SKM-1 treated with dmso at 0.1 percent for 144 hours (cell line): Measurements from ENCODE around the gene DCX.
"Not testable (repeated sequence)": the region's sequence is repeated elsewhere in the genome, so short reads cannot be mapped to it uniquely, and the experiment has no call there.

Experiments
- DNase-seq: peaks from one replicate; lab custom pipeline; 2025; ENCODE audit not compliant: unreplicated experiment; lab: John Stamatoyannopoulos, UW

Gene DCX

DNA sequence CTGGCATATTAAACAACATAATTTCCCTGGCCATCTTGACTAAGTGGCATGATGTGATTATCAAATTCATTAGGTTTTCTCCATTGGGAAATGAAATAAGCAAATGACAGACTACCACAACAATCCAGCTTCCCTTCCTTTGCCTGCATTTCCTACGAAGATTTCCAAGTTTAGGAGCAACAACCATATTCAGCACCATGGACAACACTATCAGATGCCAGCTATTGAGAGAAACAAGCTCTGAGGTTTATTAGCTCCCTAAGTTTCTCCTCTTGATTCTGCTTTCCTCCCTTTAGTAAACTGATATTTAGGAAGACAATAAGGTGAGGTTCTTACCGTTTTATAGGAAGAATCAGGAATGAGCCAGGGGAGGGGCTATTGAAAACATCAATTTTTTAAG, 36.2 kb downstream of the DCX start:
- DNase-seq: no peak

DNA sequence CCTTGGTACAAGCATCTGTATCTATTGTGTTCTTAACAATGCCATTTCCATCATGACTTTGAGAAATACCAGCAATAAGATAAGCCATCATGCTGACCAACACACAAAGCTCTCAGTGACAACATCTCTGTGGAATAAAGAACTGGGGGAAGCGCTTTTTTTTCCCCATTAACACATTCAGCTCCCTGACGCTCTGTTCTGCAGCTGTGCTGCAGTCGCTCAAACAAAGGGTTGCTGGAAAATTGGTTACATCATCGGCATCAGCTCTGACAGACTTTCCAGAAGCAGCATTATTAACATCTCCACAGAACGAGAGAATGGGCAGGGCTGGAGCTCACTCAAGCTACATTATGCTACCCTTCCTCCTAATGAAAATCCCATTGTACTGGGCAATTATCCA, 39.9 kb downstream of the DCX start:
- no peak for DNase-seq

DNA sequence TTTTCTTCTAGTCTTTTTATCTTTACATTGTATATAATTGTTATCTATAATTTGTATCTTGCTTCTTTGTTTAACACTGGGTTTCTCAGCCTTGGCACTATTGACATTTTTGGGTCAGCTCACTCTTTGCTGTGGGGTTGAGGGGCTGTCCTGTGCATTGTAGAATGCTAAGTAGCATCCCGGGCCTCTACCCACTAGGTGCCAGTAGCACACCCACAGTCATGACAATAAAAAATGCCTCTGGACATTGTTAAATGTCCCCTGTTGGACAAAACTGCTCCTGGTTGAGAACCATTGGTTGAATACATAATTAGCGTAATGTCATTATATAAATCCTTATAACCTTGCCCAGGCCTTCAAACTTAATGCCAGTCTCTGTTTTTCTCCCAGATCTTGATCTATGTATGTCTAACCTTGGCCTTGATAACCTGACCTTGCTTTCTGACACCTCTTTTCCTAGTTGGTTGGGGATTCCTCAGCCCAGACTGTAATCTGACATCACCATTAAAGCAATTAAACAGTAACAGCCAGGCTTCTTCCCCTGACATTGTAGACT, 46.1 kb downstream of the DCX start:
- DNase-seq: no peak

DNA sequence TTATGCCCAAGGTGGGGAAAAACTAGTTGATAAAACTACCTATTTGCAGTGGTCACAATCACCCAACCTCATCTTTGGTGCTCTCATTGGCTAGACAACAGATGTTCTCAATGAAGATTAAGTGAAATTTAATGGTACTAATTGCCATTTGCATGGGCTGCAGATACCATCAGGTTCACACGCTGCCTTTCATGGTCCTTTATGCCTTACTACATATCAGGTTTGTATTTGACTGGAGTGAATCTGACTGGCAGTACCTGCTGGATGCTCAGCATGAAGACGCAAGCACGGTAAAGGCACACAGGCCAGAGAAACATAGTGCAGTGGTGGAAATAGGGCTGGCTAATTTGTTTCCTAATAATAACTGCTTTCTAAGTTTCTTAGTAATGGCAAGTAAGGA, 48.3 kb downstream of the DCX start:
- no peak for DNase-seq

DNA sequence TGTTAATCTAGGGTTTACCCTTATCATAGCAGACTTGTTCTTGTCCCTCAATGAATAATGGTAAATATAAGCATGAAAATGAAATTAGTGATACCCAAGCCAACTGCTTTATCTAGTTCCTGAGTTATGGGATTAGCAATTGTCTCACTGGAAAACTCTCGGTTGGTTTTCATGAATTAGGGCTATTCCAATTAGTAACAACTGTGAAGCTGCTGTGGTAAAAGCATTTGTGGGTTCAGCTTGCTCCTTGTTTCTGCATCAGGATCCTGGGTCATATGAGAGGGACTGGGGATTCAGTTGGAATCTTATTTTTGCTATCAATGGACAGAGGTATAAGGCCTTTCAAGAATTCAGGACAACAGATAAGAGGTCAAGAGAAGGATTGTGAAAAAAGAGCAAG, 50.2 kb downstream of the DCX start:
- no peak for DNase-seq

DNA sequence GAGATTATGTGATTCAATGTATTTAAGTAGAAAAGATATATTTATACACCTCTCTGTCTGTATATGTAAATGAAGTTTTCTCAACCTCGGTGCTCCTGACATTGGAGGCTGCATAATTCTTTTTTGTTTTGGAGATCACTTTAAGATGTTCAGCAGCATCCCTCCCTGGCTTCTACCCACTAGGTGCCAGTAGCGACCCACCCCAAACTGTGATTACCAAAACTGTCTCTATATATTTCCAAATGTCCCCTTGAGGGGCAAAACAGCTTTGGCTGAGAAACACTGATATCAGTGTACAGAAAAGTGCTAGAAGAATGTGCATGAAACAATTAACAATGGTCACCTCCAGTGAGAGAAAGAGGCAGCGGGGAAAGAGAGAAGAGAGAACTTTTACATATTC, 51.2 kb downstream of the DCX start:
- DNase-seq: no peak

DNA sequence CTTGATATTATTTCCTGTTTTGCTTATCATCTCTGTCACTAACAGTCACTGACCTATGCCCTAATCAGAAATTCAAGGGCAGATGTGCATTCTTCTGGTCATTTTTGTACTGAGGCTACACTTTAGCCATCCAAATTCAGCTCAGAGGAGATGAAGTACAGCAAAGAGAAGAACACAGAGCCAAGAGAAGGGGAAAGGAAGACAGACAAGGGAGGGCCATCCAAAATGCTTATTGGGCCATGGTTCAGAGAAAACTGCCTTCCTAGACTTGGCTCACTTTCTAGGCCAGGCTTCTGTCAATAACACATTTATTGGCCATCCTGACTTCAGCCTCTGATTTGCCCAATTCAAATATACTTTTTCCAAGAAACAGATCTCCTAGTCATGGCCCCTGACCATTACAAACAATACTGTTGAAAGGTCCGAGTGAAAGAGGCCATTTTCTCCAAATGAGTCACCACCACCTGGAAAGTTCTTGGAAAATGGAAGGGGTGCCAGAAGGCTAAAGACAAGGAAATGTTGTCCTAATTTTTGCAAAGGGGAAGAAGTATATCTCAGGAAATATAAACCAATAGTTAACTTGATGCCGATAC, 56.4 kb downstream of the DCX start:
- DNase-seq: no peak

DNA sequence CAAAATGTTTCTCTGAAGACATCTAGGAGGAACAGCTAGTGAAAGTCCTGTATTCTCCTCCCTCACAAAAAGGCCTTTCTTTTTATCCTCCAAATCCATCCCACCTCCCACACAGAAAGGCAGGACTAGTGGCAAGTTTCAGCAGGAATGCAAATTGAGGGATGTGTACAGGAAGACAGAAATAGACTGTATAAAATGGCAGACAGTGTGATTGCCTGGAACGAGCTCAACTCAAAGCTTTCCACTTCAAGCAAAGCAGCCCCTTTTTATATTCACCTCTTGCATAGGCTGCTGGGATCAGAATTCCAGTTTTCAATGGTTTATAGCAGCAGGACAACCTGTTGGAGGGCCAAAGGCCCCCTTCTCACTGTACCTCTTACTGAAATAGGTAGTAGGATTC, 57.5 kb downstream of the DCX start:
- DNase-seq: no peak

DNA sequence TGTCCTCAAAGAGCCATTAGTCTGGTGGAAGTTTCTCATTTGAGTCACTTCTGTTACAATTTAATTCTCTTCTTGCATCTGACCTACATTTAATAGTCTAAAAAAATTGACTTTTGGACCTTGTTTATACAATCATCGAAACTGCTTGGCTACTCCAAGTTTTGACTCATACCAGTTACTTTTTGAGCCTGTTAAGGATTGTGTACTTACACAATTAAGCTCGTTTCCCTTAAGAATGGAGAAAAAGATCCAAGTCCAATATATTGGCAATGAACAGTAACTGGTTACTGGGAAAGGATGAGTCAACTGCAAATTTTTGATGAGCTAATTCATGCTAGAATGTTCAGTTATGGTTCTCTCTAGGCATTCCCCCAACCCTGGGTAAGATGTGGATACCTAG, 58.2 kb downstream of the DCX start:
- DNase-seq: no peak

DNA sequence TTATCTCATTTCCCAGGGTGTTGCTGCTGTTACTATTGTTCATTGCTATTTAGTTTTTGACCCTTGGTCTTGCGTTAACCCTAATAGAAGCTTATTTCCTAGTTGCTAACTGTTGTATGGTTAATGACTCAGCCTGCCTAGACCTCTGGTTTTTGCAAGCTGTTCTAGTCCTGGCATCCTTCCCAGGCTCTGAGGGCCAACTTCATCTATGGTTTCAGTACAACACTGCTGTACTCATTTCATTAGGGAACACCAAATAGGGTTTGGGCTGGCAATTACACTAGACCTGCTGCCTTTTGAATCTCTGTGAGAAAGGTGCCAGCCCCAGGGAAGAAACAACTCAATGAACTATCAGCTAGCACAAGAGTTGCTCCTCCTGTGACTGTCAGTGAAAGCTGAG, 59.6 kb downstream of the DCX start:
- DNase-seq: no peak

DNA sequence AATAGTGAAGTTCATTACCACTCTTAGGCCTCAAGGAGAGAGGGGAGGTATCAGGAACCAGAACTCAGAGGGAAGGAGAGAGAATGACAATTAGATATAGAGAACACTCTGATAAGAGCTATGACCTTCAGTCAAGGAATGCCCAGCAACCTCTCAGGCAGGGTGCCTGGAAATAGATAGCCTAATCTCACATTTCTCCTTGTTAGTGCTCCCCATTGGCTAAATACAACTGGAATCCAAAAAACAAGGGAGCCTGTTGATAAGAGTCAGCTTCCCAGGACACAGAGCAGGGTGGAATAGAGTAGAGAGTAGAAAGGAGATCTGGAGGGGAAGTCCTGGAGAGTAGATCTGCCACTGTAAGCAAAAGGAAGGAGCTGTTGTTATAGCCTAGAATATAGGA, 62.1 kb downstream of the DCX start:
- no peak for DNase-seq

DNA sequence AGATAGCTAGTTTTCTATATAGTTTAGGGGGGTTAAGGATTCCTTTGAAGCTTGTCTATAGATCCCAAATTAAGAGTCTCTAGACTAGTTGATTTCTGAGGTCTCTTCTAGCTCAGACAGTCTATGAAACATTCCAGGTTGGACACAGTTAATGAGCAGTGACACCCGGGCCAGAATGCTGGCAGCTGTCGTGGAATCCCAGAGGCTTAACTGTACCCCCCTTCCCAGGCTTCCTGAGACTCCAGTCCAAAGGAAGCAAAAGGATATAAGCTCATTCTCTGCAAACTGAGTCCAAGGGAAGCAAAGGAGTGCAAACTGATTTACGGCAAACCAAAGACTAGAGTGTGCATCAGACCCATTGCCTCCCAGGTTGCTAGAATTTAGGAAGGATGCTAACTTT, 62.9 kb downstream of the DCX start:
- no peak for DNase-seq

DNA sequence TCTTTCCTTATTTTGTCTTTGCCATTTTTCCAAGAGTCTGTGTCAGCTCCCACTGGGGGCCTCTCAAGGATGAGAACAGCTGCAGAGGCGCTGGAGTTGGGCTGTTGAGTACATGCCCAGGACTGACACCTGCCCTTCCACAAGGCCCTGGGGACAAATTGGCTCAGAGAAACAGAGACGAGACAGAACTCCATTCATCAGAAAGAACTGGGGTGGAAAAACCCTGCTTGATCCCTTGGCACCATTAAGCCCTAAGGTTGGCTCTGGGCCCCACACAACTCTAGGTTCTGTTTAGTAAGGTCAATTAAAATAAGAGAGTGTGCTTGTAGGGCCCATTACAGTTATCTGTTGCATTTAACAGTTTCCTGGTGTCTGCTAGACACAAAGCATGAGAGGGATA, 63.6 kb downstream of the DCX start:
- DNase-seq: no peak

DNA sequence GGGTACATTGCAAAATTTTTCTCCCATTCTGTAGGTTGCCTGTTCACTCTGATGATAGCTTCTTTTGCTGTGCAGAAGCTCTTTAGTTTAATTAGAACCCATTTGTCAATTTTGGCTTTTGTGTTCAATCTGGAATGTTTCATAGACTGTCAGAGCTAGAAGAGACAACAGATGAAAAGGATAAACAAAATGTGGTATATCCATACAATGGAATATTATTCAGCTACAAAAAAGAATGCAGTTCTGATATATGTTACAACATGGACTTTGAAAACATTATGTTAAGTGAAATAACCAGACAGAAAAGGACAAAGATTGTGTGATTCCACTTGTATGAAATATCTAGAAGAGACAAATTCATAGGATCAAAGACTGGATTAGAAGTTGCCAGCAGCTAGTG, 65.8 kb downstream of the DCX start:
- DNase-seq: not testable (repeated sequence)

DNA sequence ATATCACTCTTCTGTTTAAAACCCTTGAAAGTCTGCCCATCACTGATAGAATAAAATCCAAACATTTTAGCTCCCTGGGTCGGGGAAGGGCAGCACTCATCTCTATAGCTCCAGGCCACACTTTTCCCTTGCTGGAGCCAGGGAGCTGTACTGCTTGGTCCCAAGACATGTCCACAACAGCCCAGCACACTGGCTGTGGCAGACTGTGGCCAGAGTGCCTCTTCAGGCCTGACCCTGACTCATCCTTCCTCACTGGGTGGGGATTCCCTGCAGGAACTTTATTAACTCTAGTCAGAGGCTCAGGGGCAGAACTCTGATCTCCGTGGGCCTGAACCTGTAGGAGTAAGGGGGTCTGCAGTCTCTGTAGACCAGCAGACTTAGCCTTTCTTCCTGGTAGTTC, 71.9 kb downstream of the DCX start:
- DNase-seq: no peak

DNA sequence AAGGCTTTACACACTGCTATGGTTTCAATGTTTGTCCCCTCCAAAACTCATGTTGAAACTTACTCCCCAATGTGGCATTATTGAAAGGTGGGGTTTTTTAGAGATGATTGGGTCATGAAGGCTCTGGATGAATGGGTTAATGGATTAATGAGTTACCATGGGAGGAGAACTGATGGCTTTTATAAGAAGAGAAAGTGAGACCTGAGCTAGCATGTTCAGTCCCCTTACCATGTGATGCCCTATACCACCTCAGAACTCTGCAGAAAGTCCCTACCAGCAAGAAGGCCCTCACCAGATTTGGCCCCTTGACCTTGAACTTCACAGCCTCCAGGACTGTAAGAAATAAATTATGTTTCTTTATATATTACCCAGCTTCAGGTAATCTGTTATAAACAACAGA, 72.8 kb downstream of the DCX start:
- no peak for DNase-seq

DNA sequence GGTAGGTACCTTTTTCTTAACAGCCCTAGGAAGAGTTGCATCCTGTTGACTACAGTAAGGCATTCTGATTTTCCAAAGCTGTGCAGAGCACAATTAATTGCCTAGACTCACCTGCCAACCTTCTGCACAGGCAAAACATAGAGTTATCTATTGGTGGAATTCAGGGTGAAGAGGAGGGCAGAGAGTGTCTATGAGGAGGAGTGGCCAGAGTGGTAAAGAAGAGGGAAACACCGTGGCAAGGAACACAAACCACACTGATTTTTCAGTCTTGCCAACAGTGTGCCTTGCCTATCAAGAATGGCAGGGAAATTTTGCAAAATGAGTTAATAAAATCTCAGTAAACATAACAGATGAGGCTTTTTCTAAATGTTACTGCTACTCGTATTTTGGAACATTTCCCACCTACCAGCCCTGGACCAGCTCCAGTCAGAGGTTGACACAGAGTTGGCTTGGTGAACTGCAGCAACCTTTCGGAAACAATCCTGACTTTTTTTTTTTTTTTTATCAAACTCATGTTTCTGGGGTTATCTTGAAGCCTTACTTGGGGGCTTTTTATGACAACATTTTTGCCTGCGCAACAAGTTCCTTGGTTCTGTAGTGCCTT, 73.8 kb downstream of the DCX start:
- no peak for DNase-seq

DNA sequence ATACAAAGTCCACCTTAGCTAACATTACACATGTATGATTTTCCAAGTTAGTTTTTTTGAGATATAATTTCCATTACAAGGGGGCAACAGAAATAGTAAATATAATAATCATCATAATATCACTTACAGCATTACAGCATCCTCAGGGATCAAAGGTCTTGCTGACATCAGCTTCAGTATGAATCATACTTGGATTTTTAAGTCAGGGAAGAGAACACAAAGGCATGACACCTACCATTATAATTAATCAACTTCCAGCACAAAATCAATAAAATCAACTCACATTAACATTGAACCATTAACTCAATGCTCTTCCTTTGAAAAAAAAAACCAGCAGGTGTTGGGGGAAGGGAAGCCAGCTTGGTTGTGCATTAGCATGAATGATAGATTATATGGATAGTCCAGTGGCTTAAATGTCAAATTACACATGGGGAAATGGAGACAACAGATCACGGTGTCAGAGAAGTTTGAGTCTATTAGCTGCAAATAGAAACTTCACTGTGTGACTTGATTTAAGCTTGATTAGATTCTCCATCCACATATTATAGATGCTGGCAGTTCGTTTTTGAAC, 74.8 kb downstream of the DCX start:
- no peak for DNase-seq

DNA sequence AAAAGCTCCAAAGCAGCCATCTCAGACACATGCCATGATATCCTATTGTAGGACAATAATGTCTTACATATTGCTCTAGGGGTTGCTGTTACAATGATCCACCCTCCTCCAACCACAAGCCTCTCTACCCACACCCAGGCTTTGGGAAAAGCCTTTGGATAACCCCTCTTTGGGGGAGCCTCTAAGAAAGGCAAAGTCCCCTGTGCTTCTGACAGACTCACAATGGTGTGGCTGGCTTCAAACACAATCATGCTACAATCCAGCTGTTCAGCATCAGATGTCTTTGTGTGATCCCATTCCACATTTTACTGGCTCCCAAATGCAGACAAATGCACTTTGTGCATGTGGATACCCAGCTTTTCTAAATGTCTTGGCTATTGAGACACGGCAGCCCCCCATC, 75.9 kb downstream of the DCX start:
- DNase-seq: no peak

DNA sequence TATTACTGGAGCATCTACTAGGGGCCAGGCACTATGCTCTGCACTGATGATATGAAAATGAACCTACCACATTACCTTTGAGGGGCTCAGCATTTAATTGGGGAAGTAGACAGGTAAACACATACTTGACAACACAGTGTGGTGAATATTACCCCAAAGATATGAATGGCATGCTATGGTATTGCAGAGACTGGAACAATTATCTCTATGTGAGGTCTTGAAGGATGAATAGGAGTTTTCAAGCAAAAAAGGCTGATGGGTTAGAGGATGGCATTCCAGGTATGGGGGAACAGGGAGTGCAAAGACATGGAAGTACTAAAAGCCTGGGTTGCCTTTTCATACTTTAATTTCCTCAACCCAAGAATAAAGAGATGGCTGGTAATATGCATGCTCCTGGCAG, 82.6 kb downstream of the DCX start:
- no peak for DNase-seq

DNA sequence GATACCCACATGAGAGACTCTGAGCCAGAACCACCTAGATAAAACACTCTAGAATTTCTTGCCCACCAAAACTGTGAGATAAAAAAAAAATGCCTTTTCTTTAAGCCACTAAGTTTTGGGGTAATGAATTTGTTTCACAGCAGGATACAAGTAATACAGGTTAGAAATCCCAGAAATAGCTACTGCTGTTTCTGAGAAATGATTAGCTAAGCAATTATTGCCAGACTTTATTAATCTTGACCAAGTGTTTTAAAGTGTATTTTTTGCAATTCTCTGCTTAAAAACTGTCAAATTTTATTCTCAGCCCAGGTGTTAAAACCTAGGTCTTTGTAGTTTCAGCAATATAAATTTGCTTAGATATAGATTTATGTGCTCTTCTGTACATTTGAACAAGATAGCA, 83.1 kb downstream of the DCX start:
- no peak for DNase-seq

DNA sequence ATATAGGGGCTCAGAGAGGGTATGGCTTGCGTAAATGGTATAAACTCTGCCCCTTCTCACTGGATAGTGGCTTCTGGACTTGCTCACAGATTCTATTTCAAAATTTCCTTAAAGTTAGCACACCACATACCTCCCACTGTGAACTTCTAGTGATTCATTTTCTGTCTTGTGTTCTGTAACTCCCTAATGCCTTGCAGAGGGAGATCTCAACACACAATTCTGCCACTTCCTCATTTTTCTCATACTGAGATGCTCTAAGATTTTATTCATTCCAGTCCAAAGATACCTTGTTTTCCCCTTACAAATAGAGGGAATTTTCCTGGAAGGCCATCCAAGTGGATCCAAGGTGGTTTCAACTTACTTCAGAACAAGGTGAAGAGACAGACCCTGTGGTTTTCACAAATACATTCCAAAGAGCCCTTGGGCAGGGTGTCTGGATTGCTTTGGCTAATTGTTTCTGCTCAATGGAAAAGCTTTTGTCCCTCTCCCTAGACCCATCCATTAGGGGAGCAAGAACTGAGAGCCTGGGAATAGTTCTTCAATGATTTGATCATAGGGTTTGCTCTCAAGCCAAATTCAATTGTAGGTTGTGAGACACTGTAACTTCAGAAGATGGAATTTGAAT, 89.6 kb downstream of the DCX start:
- DNase-seq: no peak
